HG03460 (cell line): ENCODE results near the gene DGKI.

Source experiments
- ATAC-seq: cut with Tn5 transposase; IDR thresholded peaks from one replicate; pipeline ENCODE4 v1.9.1; 2021; ENCODE audit not compliant: unreplicated experiment

DGKI gene

GRCh38 chr7:137692399-137692798, 154.4 kb downstream of the DGKI start:
- ATAC-seq: no peak

DNA sequence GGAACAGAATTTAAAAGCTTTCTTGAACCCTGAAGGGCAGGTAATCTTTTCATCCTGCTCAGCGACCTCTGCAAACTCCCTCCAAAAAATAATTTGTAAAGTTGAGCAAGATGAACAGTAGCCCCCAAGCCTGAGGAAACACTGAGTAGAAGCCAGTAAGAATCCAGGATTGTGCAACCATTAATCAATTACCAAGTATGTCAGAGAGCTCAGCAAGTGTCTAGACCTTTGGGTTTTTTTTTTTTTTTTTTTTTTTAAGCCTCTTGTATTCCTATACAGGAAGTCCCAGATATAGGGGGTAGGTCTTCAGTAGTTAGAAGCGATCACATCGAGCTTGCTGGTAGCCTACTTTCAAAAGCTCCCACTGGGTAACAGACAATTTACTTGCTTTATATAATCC, 155.2 kb downstream of the DGKI start:
- no peak for ATAC-seq

DNA sequence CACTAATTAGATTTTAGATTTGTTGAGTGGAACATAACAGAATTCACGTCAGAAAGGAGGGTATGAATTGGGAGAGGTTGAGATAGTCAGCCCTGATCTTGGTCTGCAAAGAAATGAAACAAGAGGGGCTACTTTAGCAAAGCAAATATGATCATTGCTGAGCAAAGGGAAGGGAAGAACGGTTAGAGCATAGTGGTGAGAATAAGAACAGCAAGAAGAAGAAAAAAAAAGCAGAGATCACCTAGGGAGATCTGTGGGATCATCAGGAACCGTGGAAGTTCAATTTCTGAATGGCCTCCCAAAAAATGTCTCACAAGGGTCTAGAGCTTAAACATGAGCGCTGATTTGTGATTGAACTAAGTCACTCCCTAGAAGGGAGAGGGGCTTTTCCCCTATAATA, 156.1 kb downstream of the DGKI start:
- no peak for ATAC-seq

DNA sequence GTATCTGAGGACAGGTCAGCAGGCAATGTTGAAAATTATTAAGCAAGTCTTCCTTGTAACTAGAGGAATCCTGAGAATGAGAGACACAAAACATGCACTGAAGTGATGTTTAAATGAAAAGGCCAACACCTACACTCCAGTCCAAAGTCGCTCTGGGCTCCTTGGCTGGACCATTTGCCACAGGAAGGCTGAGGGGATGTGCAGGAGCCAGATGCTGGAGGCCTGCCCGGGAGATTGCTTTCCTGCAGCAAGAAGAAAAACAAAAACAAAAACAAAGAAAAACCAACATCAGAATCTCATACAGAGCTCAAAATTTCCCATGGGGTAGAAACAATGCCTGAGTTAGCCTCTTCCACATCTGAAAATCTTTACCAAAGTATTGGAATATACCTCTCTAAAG, 157.0 kb downstream of the DGKI start:
- ATAC-seq: no peak

GRCh38 chr7:137687556-137688265, 159.1 kb downstream of the DGKI start:
- no peak for ATAC-seq

DNA sequence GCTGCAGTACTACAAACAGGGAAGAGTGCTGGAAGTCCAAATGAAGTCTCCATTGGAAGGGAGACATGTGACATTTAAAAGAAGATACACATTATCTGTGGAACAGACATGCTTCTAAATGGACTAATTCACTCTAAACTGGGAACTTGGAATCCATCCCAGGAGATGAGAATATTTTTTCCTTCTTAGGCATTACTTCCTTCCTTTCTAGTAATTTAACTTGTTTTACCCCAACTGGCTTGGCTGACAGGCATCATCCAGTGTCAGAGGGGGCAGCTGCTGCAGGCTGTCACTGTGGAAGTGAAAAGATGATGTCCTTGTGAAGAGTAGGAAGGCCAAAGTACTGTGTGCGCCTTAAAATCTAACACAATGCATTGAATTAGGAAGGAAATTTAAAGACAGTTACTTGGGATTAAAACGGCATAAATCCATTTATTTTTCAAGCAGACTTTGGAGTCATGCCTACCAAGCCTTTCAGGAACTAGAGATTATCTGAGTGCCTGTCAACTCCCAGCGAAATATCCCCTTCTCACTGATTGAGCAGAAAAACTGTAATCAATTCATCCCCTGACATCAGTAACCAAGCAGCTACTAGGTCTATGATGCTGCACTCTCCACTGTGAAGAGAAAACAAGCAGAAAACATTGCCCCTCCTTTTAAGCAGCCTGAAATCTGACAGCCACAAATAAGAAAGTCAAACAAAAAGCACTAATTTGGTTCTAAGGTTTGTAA, 161.2 kb downstream of the DGKI start:
- ATAC-seq: no peak

DNA sequence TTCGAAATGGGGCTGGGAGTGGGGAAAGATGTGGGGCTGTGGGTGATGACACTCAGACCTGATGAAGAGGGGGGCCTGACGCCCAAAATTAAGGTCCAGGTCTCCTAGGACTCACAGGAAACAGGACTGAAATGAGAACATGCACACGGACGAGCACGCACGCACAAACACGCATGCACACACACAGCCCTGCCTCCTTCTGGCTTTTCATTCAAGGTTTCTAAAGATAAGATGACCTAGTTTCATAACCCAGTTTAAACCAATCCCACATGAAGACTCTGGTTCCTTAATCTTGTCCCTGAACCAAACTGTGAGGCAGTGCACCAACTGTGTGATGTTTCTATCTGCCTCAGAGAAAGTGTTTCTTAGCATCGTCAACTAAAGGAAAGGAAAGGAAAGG, 162.0 kb downstream of the DGKI start:
- ATAC-seq: no peak

GRCh38 chr7:137684316-137684715, 162.5 kb downstream of the DGKI start:
- no peak for ATAC-seq

GRCh38 chr7:137682596-137682995, 164.2 kb downstream of the DGKI start:
- no peak for ATAC-seq

- ATAC-seq: no peak
Measured at GRCh38 chr7:137681657-137682562, 164.9 kb downstream of the DGKI start.

DNA sequence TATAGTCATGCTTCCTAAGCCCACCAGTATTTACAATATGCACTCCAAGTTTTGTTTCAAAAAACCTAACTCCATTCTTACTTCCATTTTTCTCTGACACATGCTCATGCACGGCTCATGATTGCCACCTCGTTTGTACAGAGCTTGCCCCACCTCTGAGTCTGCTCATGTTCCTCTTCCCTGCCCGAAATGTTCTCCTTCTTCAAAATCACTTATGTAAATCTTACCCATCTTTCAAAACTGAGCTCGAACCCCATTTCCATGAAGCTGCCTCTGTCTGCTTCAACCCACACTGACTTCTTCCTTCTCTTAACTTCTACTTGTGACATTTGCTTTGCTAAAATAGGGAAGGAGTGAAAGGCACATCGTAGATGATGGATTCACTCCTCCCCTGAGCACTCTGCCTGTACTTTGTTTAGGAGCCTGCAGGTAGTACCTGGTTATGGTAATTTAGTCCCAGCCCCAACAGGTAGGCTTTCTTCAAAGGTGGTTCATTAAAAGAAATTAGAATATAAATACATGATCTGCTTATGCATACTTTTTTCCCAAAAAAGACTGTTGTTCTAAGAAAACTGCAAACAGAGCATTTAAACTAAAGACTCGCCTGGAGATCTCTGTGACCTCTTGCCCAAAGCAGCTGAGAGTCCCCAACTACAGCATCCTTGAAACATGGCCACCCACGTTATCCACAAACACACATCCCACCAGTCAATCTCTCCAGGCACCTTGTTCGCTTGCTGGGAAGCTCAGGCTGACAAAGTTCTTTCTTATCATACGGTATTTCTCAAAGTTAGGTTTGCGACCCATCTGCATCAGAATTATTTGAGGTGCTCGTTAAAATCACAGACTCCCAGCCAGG, 172.0 kb downstream of the DGKI start:
- no peak for ATAC-seq

- no peak for ATAC-seq
Measured at GRCh38 chr7:137674048-137674447, 172.7 kb downstream of the DGKI start.

DNA sequence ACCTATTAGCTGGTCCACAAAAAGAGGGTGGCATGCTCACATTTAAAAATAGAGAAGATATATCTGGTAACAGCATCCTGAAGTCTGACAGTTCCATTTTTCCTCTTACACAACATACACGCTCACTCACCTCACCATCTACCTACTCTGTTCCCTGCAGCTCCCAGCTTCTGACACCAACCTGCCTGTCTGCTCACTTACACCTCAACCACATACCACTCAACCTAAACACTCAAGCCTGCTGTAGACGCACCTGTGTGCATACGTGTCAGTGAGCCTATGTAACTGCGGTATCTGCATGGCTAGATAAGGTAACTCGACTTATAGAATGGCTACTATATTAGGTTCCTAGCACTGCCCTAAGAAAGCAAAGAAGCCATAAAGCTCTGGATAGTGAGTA, 174.9 kb downstream of the DGKI start:
- ATAC-seq: no peak

- no peak for ATAC-seq
Measured at GRCh38 chr7:137670222-137671064, 176.3 kb downstream of the DGKI start.

GRCh38 chr7:137669706-137670105, 177.1 kb downstream of the DGKI start:
- no peak for ATAC-seq

DNA sequence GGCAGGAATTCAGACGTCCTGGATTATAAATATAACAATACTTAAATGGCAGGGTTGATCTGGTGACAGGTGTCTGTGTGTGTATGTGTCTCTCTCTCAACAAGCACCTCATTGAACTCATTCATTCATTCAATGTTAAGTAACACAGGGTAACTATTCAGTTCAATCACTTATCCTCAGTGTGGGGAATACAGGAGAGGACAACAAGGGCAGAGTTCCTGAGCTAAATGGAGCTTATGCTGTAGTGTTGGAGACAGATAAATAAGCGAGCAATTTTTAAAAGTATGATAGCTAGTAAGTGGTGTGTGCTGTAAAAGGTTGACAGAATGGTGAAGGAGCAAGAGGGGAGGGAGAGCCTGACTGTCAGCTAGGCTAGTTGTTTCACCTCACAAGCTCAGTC, 178.4 kb downstream of the DGKI start:
- no peak for ATAC-seq

DNA sequence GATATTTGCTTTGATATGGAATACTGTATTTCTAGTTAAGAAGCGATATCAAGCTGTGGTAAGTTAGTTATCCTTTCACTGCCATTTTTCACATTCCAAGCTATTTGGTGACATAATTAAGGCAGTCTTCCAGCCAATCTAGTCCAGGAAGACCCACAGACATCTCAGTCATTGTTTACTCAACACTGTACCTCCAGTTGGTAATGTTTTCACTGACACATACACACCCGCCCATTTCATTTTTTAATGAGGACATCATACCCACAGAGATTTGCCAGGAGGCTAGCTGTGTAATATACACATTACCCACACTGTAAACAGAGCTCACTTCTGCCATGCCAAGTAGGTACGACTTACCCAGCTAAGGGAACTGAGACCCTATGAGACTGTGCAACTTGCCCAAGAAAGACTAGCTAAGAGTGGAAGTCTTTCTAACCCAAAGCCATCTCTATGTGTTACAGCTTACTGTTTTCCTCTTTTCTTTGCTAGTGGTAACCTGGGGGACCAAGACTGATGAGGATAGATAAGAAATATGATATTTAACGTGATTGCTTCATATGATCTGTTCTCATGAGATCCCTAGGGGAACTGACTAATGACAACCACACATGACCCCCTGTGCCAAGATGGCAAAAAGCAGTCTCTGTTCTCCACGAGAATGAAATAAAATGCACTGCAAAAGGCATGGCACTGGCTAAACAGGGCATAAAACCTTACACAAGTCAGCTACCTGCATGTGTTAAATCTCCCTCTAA, 179.0 kb downstream of the DGKI start:
- ATAC-seq: no peak

DNA sequence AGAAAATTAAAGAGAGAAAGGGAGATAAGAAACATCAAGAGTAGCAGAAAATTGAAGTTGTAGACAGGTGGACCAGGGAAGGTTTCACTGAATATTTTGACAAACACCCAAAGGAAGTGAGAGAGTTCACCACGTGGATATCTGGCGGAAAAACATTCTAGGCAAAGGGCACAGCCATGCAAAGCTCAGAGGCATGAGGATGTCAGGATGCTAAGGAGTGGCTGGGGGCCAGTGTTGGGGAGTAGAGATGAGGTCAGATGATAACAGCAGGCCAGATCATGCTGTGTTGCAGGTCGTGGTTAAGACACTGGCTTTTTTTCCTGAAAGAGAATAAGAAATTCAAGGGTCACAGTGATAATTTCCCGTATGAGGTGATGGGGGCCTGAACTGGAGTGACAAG, 181.9 kb downstream of the DGKI start:
- no peak for ATAC-seq

GRCh38 chr7:137661634-137662033, 185.1 kb downstream of the DGKI start:
- ATAC-seq: no peak
